Uterus (tissue), 2 donors: Measurements from ENCODE around the gene USP37.

Experiments
- POLR2A ChIP-seq, 2 donors: fragments of 450-650 bp; IDR thresholded peaks; one replicate each; pipeline ENCODE4 v1.6.1; 2016; ENCODE audit warnings: antibody characterized with exemption in 2 of 2, mild to moderate bottlenecking in 1 of 2, moderate library complexity in 1 of 2
- TF ChIP-seq, protein P1 (sequence below), 4 experiments: fragments of 200-600 bp in 2 of 4; fragments of 450-650 bp in 2 of 4; sonication (generic) in 2 of 4; IDR thresholded peaks; one replicate each; pipeline ENCODE4 v1.5.1; 2016 to 2019; ENCODE audit warnings: antibody characterized with exemption in 4 of 4, mild to moderate bottlenecking in 2 of 4, moderate library complexity in 1 of 4

DNA sequence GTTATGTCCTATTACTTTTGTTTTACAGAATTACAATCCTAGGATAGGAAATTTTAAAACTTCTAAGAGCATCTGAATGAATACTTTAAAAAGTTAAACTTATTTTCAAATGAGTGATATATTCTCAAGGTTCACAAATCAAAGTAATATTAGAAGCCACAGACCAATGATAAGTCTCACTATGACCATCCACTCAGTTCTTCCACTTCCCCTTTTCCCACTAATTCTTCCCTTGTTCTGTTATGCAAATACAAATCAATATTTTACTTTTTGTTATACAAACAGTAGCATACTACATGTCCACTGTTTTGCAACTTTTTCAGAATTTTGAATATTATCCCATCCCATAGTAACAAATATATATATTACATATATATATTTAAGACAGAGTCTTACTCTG lies 20.2 kb downstream of the USP37 start:
- TF ChIP-seq, protein P1, sequence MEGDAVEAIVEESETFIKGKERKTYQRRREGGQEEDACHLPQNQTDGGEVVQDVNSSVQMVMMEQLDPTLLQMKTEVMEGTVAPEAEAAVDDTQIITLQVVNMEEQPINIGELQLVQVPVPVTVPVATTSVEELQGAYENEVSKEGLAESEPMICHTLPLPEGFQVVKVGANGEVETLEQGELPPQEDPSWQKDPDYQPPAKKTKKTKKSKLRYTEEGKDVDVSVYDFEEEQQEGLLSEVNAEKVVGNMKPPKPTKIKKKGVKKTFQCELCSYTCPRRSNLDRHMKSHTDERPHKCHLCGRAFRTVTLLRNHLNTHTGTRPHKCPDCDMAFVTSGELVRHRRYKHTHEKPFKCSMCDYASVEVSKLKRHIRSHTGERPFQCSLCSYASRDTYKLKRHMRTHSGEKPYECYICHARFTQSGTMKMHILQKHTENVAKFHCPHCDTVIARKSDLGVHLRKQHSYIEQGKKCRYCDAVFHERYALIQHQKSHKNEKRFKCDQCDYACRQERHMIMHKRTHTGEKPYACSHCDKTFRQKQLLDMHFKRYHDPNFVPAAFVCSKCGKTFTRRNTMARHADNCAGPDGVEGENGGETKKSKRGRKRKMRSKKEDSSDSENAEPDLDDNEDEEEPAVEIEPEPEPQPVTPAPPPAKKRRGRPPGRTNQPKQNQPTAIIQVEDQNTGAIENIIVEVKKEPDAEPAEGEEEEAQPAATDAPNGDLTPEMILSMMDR (IDR thresholded peaks at IDR 0.05), result no peak
- no peak for TF ChIP-seq POLR2A (IDR thresholded peaks at IDR 0.05)
